UCSD-AML1 (cell line): ENCODE data around the gene SHKBP1.
"Not testable (repeated sequence)": the region's sequence is repeated elsewhere in the genome, so short reads cannot be mapped to it uniquely, and the experiment has no call there.

Experiments
- DNase-seq: peaks from one replicate; lab custom pipeline; 2025; ENCODE audit not compliant: unreplicated experiment; lab: John Stamatoyannopoulos, UW

The SHKBP1 gene

DNA sequence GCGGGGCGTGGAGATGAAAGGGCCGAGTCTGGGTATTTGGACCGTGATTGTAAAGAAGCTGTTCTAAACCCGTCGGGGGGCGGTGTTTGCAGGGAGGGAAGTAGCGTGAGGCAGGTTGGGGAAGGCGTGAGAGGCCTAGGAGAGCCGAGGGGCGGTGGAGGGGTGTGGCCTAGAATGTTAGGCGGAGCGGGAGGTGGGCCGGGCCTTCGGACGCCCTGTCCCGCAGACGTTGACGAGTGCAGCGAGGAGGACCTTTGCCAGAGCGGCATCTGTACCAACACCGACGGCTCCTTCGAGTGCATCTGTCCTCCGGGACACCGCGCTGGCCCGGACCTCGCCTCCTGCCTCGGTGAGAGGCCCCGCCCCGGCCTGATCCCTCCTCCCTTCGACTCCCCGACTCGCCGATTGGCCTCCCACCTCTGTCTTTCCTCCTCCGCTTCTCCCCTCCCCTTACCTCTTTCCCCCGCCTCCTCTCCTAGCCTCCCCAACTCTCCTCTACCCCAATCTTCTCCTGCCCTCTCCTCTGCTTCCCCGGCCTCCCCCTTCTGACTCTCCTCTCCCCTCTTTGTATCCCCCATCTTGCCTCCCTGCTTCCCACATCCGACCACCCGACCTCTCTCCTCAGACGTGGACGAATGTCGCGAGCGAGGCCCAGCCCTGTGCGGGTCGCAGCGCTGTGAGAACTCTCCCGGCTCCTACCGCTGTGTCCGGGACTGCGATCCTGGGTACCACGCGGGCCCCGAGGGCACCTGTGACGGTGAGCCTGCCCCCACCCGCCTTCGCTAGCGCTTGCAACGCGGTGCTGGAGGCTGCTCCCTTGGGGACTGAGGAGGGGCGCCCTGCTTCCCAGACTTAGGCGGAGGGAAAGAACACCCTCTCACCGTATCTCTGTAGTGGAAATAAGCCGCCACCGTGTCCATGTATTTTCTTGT lies 37.3 kb downstream of the SHKBP1 start:
- DNase-seq: peak; percentile 87

DNA sequence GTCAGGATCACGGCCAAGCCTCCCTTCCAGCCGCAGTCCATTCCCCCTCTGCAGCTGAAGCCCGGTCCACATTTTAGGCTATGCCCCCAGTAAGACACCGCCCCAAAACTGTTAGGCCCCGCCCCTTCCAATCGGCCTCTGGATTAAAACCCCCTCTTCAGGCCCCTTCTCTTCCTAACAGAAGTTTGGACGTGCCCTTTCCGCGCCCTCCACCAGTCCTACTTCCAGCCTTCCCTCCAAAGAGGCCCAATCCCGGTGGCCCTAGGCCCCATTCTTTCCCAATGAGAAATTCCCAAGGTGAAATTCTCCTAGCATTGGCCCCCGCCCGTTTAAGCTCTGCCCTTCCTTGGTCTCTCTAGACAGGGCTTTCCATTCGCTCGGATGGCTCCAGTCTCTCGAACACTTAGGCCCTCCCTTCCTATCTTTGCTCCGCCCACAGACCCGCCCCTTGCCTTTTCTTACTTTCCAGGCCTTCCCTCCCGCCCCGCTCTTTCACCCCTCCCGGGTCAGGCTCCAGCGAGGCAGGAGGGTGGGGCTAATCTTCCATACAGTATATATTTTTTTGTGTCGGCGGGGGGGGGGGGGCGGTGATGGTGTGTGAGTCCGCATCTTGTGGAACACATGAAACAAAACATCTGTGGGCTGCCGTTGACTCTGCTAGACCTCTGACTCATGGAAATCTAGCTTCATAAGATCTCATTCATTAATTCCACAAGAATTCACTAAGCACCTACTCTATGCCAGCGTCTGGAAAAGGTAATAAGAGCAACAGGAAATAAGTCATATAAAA lies 38.1 kb downstream of the SHKBP1 start:
- peak; percentile 77 for DNase-seq

DNA sequence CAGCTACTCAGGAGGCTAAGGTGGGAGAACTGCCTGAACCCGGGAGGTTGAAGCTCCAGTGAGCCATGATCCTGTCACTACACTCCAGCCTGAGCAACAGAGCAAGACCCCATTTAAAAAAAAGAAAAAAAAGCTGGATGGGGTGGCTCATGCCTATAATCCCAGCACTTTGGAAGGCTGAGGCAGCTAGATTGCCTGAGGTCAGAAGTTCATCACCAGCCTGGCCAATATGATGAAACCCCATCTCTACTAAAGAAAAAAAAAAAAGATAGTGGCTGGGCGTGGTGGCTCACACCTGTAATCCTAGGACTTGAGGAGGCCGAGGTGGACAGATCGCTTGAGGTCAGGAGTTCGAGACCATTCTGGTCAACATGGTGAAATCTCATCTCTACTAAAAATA lies 39.5 kb downstream of the SHKBP1 start:
- DNase-seq: no peak

DNA sequence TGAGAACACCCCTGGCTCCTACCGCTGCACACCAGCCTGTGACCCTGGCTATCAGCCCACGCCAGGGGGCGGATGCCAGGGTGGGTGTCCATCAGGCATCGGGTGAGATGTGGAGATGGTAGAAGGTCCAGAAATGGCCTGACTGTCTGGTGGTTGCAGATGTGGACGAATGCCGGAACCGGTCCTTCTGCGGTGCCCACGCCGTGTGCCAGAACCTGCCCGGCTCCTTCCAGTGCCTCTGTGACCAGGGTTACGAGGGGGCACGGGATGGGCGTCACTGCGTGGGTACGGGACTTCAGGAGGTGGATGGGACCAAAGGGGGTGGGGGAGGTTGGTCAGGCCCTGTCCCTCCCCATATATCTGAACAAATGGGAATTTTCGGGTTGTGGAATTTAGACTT lies 40.3 kb downstream of the SHKBP1 start:
- DNase-seq: no peak

DNA sequence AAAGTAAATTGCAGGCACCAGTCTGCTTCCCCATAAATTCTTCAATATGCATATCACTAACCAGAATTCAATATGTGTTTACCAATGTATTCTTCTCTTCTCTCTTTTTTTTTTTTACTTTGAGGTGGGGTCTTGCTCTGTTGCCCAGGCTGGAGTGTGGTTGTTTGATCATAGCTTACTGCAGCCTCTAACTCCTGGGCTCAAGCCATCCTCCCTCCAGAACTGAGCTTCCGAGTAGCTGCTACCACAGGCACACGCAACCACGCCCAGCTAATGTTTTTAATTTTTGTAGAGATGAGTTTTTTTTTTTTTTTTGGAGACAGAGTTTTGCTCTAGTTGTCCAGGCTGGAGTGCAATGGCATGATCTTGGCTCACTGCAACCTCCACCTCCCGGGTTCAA lies 41.3 kb downstream of the SHKBP1 start:
- DNase-seq: no peak

DNA sequence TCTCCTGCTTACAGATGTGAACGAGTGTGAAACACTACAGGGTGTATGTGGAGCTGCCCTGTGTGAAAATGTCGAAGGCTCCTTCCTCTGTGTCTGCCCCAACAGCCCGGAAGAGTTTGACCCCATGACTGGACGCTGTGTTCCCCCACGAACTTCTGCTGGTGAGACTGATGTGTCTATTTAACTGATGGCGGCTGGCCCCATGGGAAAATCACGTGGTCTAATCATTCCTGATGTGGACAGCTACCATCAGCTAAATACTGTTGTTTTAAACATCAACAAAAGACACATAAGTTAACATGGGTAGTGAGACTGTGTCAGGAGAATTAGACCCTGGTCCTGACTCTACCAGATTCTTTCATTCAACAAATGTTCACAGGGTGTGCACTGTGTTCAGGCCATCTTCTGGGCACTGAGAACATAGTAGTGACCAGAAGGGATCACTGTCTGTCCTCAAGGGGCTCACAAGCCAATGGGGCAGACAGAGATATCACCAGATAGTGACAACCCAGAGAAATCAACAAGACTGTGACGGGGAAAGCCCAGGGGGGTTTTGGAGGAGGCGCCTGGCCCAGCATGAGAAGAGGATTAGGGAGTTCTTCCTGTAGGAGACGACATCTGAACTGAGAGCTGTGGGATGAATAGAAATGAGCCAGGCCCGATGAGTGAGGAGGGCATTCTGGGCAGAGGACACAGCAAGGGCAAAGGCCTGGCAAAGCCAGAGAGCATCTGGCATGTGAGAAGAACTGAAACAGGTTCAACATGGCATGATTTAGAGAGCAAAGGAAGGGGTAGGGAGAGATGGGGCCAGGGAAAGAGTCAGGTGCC lies 42.9 kb downstream of the SHKBP1 start:
- DNase-seq: no peak

DNA sequence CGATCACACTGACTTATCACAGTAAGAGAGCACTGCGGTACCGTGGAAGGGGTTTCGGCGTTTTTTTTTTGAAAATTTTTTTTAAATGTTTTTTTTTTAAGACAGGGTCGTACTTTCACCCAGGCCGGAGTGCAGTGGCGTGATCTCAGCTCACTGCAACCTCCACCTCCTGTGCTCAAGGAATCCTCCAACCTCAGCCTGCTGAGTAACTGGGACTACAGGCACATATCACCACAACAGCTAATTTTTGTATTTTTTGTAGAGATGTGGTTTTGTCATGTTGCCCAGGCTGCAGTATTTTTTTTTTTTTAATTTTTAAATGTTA lies 43.5 kb downstream of the SHKBP1 start:
- no peak for DNase-seq

DNA sequence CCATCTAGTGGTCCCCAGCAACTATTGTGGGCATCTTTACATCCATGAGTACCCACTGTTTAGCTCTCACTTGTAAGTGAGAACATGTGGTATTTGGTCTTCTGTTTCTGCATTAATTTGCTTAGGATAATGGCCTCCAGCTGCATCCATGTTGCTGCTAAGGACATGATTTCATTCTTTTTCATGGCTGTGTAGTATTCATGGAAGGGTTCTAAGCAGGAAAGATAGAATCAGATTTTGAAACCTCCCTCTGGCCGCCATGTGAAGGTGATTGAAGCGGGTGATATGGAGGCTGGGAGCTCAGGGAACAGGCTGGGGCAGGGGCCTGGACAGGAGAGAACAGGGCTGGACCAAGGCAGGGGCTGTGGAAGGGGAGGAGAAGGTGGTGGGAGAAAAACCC lies 44.6 kb downstream of the SHKBP1 start:
- DNase-seq: no peak

DNA sequence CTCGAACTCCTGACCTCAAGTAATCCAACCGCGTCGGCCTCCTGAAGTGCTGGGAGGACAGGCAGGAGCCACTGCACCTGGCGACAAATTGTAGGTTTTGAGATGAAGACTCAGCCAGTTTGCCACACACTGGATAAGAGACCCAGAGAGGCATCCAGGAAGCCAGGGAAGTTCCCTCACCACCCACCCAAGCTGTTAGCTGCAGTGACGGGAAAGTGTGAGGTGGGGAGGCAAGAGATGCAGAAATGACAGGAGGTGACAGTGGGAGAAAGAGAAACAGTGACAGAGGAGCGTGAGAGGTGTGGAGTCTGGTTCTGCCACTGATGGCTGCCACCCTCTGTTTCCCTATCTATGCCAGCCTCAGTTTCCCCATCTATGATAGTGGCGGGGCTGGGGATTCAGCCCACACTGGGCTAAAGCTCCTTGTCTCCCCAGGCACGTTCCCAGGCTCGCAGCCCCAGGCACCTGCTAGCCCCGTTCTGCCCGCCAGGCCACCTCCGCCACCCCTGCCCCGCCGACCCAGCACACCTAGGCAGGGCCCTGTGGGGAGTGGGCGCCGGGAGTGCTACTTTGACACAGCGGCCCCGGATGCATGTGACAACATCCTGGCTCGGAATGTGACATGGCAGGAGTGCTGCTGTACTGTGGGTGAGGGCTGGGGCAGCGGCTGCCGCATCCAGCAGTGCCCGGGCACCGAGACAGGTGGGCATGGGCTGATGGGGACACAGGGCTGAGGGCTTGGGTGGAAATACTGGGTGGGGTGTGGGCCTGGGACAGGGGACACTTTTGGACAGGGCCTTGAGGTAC lies 45.5 kb downstream of the SHKBP1 start:
- DNase-seq: no peak

DNA sequence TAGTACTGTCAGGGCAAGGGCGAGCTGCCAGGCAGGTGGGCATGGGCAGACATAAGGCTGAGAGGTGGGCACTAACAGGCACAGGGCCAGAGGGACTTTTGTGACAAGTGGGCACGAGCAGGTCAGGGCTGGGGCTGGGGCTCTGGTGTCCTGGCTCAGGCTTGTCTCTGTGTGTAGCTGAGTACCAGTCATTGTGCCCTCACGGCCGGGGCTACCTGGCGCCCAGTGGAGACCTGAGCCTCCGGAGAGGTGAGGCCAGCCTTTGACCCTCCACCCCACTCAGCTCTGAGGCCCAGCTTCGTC lies 46.1 kb downstream of the SHKBP1 start:
- no peak for DNase-seq

DNA sequence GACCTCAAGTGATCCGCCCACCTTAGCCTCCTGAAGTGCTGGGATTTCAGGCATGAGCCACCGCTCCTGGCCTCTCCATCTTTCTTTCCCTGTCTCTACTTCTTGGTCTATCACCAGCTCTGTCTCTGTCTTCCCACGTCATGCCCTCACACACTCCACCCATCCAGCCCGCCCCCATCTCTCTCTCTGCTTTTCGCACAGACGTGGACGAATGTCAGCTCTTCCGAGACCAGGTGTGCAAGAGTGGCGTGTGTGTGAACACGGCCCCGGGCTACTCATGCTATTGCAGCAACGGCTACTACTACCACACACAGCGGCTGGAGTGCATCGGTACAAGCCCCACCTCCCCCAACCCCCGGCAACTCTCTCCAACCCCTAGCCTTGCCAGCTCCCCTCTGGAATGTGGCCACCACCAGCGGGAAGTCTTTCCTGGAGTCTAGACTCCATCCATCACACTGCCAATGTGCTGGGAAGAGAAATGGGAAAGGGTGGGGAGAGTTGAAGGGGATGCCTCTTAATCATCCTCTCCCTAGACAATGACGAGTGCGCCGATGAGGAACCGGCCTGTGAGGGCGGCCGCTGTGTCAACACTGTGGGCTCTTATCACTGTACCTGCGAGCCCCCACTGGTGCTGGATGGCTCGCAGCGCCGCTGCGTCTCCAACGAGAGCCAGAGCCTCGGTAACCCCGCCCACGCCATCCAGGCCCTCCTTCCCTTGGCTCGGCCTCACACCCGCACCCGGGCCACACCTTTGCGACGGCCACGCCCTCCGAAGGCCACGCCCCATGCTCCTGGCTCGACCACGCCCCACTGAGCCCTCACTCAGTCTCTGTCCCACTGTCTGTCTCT lies 47.0 kb downstream of the SHKBP1 start:
- no peak for DNase-seq

DNA sequence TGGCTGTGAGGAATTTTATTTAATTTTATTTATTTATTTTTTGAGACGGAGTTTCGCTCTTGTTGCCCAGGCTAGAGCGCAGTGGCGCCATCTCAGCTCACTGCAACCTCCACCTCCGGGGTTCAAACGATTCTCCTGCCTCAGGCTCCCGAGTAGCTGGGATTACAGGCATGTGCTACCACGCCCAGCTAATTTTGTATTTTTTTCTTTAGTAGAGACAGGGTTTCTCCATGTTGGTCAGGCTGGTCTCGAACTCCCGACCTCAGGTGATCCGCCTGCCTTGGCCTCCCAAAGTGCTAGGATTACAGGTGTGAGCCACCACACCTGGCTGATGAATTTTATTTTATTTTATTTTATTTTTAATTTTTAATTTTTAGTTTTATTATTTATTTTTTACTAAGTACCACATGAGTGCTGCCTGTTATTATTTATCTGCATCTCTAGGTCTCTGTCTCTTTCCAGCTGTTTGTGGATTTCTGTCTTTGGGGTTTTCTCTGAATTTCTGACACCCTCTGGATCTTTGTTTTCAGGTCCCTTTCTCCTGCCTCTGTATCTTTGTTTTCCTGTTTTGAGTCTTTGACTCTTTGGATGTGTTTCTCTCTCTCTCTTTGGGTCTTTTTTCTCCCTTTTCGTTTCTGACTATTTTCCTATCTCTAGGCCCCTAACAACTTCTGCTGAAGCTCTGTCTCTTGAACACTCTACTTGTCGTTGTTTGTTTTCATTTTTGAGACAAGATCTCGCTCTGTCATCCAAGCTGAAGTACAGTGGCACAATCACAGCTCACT lies 47.9 kb downstream of the SHKBP1 start:
- DNase-seq: not testable (repeated sequence)

DNA sequence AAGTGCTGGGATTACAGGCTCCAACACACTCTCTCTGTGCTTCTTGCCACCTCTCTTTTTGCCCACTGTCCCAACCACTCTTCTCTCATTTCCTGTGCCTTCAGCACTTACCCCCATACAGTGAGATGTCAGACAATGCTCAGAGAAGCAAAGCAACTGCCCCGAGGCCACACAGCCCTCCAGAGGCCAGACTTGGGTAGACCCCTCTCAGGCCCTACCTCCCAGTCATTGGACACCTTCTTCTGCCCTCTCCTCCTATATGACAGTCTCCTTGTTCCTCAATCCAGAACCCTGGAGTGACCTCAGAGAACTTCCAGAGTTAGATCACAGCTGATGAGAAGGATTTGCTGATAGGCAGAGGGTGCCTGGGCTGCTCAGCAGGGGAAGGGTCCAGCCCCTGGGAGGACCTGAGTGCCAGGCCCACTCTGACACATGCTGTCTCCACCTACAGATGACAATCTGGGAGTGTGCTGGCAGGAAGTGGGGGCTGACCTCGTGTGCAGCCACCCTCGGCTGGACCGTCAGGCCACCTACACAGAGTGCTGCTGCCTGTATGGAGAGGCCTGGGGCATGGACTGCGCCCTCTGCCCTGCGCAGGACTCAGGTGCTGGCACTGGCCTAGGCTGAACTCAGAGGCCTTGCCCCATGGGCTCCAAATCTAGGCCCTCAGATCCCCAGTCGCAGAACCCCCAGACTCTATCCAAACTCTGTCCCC lies 48.9 kb downstream of the SHKBP1 start:
- DNase-seq: no peak

DNA sequence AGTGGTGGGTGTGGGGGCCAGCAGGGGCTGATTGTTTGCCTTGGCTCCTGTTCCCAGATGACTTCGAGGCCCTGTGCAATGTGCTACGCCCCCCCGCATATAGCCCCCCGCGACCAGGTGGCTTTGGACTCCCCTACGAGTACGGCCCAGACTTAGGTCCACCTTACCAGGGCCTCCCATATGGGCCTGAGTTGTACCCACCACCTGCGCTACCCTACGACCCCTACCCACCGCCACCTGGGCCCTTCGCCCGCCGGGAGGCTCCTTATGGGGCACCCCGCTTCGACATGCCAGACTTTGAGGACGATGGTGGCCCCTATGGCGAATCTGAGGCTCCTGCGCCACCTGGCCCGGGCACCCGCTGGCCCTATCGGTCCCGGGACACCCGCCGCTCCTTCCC lies 50.2 kb downstream of the SHKBP1 start:
- DNase-seq: no peak

DNA sequence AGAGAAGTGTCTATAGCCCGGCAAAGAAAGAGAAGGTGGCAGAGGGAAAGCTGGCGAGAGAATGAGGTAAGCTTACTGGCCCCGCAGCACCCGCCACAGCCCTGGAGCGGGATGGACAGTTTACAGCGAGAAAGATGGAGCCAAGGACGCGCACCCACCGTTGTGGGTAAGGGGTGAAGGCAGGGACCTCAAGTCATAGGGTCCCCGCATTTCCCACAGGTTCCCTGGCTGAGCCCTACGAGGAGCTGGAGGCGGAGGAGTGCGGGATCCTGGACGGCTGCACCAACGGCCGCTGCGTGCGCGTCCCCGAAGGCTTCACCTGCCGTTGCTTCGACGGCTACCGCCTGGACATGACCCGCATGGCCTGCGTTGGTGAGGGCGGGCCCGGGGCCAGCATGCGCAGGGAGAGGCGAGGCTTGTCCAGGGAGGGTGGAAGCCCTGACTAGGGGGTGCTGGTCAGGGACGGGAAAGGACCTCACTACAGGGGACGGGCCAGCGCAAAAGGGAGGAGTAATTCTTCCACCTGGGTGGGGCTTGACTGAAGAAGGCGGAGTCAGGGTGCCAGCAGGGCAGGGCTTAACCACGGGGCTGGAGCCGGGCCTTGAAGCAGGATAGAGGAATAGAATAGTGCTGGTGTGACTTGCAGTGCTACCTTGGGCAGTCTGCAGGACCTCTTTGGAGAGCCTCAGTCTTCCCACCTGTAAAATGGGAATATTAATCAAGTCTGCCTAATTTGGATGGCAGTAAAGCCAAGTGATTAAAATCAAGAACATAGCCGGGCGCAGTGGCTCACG lies 51.0 kb downstream of the SHKBP1 start:
- DNase-seq: no peak

DNA sequence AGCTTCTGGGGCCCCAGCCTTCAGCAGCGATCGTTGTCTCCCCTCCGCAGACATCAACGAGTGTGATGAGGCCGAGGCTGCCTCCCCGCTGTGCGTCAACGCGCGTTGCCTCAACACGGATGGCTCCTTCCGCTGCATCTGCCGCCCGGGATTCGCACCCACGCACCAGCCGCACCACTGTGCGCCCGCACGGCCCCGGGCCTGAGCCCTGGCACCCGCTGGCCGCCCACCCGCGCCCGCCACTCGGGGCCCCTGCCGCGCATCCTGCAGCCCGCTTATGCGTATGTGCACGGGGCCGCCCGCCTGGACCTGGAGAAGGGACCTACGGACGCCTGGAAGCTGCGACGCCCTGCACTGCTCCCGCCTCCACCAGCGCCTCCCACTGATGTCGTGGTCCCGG lies 52.7 kb downstream of the SHKBP1 start:
- DNase-seq: no peak

DNA sequence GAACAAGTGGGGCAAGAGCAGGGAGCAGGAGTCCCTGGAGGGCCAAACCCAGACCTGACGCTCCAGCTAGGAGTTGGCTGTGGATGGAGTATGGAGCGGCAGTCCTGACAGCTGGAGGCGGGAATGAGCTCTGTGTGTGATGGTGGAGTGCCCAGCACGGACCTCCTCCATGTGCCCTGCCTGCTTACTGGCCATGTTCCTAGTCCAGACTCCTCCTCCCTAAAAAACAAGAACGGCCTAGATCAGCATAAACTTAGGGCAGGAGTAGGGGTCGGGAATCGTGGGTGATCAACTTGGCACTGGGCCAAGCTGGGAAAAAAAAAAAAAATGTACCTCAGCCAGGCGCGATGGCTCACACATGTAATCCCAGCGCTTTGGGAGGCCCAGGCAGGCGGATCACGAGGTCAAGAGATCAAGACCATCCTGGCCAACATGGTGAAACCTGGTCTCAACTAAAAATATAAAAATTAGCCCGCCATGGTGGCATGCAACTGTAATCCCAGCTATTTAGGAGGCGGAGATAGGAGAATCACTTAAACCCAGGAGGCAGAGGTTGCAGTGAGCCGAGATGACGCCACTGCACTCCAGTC lies 54.0 kb downstream of the SHKBP1 start:
- no peak for DNase-seq
